H1 (cell line): ENCODE results near the gene RPTOR.

ENCODE experiments used
- BRCA1 ChIP-seq: IDR thresholded peaks from 2 replicates; pipeline ENCODE4 v1.6.1; 2012; ENCODE audit warnings: low read depth, low read length, improper control_type of control experiment
- CEBPB ChIP-seq: IDR thresholded peaks from 2 replicates; pipeline ENCODE4 v1.6.1; 2012; ENCODE audit warnings: low read depth, low read length
- EZH2 ChIP-seq: fragments of 200-600 bp; sonication (generic); IDR thresholded peaks from 2 replicates; pipeline ENCODE4 v1.7.1; 2012; ENCODE audit warnings: low read depth, mild to moderate bottlenecking, moderate library complexity, low read length, inconsistent platforms; ENCODE audit not compliant: severe bottlenecking
- GTF2F1 ChIP-seq: IDR thresholded peaks from 2 replicates; pipeline ENCODE4 v1.6.1; 2012; ENCODE audit warnings: low read depth, low read length, improper control_type of control experiment, borderline replicate concordance
- HDAC2 ChIP-seq, 2 experiments: fragments of 300-600 bp in 1 of 2; sonication (generic) in 1 of 2; IDR thresholded peaks; 2 replicates each; pipeline ENCODE4 v1.6.1; 2011 to 2012; ENCODE audit warnings: low read depth in 2 of 2, low read length in 2 of 2, mild to moderate bottlenecking in 2 of 2, moderate library complexity in 2 of 2, borderline replicate concordance in 1 of 2, inconsistent platforms in 1 of 2
- PHF8 ChIP-seq: fragments of 200-600 bp; sonication (generic); conservative IDR thresholded peaks from 2 replicates; pipeline ENCODE4 v1.7.1; 2012; ENCODE audit warnings: low read depth, mild to moderate bottlenecking, inconsistent platforms, low read length, moderate library complexity
- POLR2AphosphoS5 ChIP-seq: IDR thresholded peaks from 2 replicates; pipeline ENCODE4 v1.6.1; 2011; ENCODE audit warnings: low read depth, low read length
- SAP30 ChIP-seq: fragments of 300-600 bp; sonication (generic); IDR thresholded peaks from 2 replicates; pipeline ENCODE4 v1.7.1; 2012; ENCODE audit warnings: low read length, moderate library complexity, mild to moderate bottlenecking, inconsistent platforms; ENCODE audit not compliant: insufficient read depth, insufficient replicate concordance
- TCF12 ChIP-seq: IDR thresholded peaks from 2 replicates; pipeline ENCODE4 v1.6.1; 2011; ENCODE audit warnings: low read depth, mild to moderate bottlenecking, low read length
- YY1 ChIP-seq: IDR thresholded peaks from 2 replicates; pipeline ENCODE4 v1.6.1; 2011; ENCODE audit warnings: low read depth, mild to moderate bottlenecking, low read length
- TF ChIP-seq, protein P1 (sequence below), 3 experiments: IDR thresholded peaks; 1 replicate in 2 of 3; 2 replicates in 1 of 3; pipeline versions ENCODE4 v1.5.1 to v1.6.1; 2011; ENCODE audit warnings: low read length in 3 of 3, mild to moderate bottlenecking in 3 of 3, inconsistent platforms in 2 of 3, low read depth in 1 of 3, moderate library complexity in 1 of 3; ENCODE audit not compliant: insufficient read depth in 1 of 3; ENCODE audit errors: control extremely low read depth in 1 of 3
- TF ChIP-seq, protein P2 (sequence below): IDR thresholded peaks from 2 replicates; pipeline ENCODE4 v1.6.1; 2011; ENCODE audit warnings: low read length, improper control_type of control experiment

DNA sequence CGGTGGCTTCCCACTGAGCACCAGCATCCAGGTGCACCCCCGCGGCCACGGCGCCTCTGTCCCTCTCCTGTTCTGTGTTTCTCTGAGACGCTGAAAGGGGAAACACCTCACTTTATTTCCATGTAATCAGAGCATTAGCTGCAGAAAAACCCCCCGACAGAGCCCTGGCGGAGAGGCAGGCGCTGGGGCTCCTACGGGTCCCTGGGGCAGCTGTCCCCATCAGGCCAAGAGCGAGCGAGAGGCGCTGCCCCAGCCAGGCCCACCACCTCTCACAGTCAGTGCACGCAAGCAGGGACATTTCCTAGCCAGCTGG is 419.9 kb downstream of the RPTOR start:
- TF ChIP-seq EZH2 = no peak
- TF ChIP-seq TCF12 = no peak
- no peak for TF ChIP-seq BRCA1
- TF ChIP-seq, protein P1, sequence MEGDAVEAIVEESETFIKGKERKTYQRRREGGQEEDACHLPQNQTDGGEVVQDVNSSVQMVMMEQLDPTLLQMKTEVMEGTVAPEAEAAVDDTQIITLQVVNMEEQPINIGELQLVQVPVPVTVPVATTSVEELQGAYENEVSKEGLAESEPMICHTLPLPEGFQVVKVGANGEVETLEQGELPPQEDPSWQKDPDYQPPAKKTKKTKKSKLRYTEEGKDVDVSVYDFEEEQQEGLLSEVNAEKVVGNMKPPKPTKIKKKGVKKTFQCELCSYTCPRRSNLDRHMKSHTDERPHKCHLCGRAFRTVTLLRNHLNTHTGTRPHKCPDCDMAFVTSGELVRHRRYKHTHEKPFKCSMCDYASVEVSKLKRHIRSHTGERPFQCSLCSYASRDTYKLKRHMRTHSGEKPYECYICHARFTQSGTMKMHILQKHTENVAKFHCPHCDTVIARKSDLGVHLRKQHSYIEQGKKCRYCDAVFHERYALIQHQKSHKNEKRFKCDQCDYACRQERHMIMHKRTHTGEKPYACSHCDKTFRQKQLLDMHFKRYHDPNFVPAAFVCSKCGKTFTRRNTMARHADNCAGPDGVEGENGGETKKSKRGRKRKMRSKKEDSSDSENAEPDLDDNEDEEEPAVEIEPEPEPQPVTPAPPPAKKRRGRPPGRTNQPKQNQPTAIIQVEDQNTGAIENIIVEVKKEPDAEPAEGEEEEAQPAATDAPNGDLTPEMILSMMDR (IDR thresholded peaks at IDR 0.05; ENCODE audit: control extremely low read depth in 1 of 3, insufficient read depth in 1 of 3, low read depth in 1 of 3, low read length in 3 of 3) = no peak
- TF ChIP-seq, protein P2, sequence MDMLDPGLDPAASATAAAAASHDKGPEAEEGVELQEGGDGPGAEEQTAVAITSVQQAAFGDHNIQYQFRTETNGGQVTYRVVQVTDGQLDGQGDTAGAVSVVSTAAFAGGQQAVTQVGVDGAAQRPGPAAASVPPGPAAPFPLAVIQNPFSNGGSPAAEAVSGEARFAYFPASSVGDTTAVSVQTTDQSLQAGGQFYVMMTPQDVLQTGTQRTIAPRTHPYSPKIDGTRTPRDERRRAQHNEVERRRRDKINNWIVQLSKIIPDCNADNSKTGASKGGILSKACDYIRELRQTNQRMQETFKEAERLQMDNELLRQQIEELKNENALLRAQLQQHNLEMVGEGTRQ = no peak
- no peak for TF ChIP-seq HDAC2 (IDR thresholded peaks at IDR 0.05; ENCODE audit: borderline replicate concordance in 1 of 2, low read depth in 2 of 2, low read length in 2 of 2)
- no peak for TF ChIP-seq YY1
- no peak for TF ChIP-seq CEBPB
- TF ChIP-seq POLR2AphosphoS5 = no peak
- TF ChIP-seq SAP30 = no peak
- no peak for TF ChIP-seq PHF8
- TF ChIP-seq GTF2F1 = no peak
